ENCODE data around the gene ARMC12.

- no peak for TF ChIP-seq CTCF (IDR thresholded peaks at IDR 0.05)
- TF ChIP-seq TEAD1 (CRISPR knock-in tag; IDR thresholded peaks at IDR 0.05), result no peak
- TF ChIP-seq KAT7 (CRISPR knock-in tag; IDR thresholded peaks at IDR 0.05; ENCODE audit: borderline replicate concordance), result no peak
- no peak for TF ChIP-seq ELF4 (CRISPR knock-in tag; IDR thresholded peaks at IDR 0.05; ENCODE audit: low read depth)
- no peak for TF ChIP-seq GABPB1 (CRISPR knock-in tag; IDR thresholded peaks at IDR 0.05)
- TF ChIP-seq ETV6 (CRISPR knock-in tag; IDR thresholded peaks at IDR 0.05), result no peak
- no peak for TF ChIP-seq USF2 (CRISPR knock-in tag; IDR thresholded peaks at IDR 0.05)
- TF ChIP-seq IRF1 (CRISPR knock-in tag; IDR thresholded peaks at IDR 0.05), result no peak
- no peak for TF ChIP-seq PREB (CRISPR knock-in tag; IDR thresholded peaks at IDR 0.05; ENCODE audit: borderline replicate concordance)
- no peak for TF ChIP-seq ATF2 (CRISPR knock-in tag; IDR thresholded peaks at IDR 0.05; ENCODE audit: borderline replicate concordance, low read depth)
- TF ChIP-seq ZSCAN18 (CRISPR knock-in tag; IDR thresholded peaks at IDR 0.05), result no peak
- no peak for TF ChIP-seq PRDM15 (CRISPR knock-in tag; IDR thresholded peaks at IDR 0.05)
- TF ChIP-seq TCF7 (CRISPR knock-in tag; IDR thresholded peaks at IDR 0.05; ENCODE audit: low read depth), result no peak
- TF ChIP-seq RELA (CRISPR knock-in tag; IDR thresholded peaks at IDR 0.05; ENCODE audit: borderline replicate concordance), result no peak
Measured at GRCh38 chr6:35788423-35788982, 51.7 kb downstream of the ARMC12 start.
